Measurements from ENCODE around the gene TSHZ3.

The TSHZ3 gene

GRCh38 chr19:31353833-31354232 is 4.6 kb upstream of the TSHZ3 start:
- DNase-seq: no peak

- no peak for DNase-seq
These were observed 3.8 kb upstream of the TSHZ3 start for GRCh38 chr19:31352782-31353651.

- no peak for DNase-seq
These were observed 3.1 kb upstream of the TSHZ3 start for GRCh38 chr19:31352296-31352781.

GRCh38 chr19:31351855-31352195 is 2.6 kb upstream of the TSHZ3 start:
- no peak for DNase-seq

- no peak for DNase-seq
These were observed 2.0 kb upstream of the TSHZ3 start for GRCh38 chr19:31351056-31351854.

- no peak for DNase-seq
These were observed 1.4 kb upstream of the TSHZ3 start for GRCh38 chr19:31350693-31351055.

GRCh38 chr19:31350033-31350692 is 927 bp upstream of the TSHZ3 start:
- DNase-seq: no peak

GRCh38 chr19:31348481-31349159 is 616 bp downstream of the TSHZ3 start:
- DNase-seq: no peak

GRCh38 chr19:31347828-31348392 is 1.3 kb downstream of the TSHZ3 start:
- DNase-seq: no peak

- no peak for DNase-seq
These were observed 1.9 kb downstream of the TSHZ3 start for GRCh38 chr19:31347354-31347753.

- no peak for DNase-seq
These were observed 2.8 kb downstream of the TSHZ3 start for GRCh38 chr19:31346184-31347059.

GRCh38 chr19:31344403-31344802 is 4.8 kb downstream of the TSHZ3 start:
- no peak for DNase-seq

GRCh38 chr19:31342926-31343325 is 6.3 kb downstream of the TSHZ3 start:
- no peak for DNase-seq

GRCh38 chr19:31340042-31341025 is 8.9 kb downstream of the TSHZ3 start:
- DNase-seq: no peak

GRCh38 chr19:31339411-31339810 is 9.8 kb downstream of the TSHZ3 start:
- DNase-seq: no peak

GRCh38 chr19:31338069-31338776 is 11.0 kb downstream of the TSHZ3 start:
- no peak for DNase-seq

- DNase-seq: no peak
These were observed 12.0 kb downstream of the TSHZ3 start for GRCh38 chr19:31337008-31337914.

- DNase-seq: no peak
These were observed 13.5 kb downstream of the TSHZ3 start for GRCh38 chr19:31335716-31336115.

All from NCI-H510A treated with DMSO at 0.1 percent for 48 hours (cell line).